HepG2 (cell line): Measurements from ENCODE around the gene PTPN22. TPM values are rescaled to one million over a fixed set of nuclear protein-coding genes. Genes with fewer than 3 reads are reported as not detected.

Experiments
- ATAC-seq: fragments of 200-7000 bp; cut with Tn5 transposase; 3 replicates; pipeline ENCODE4 v1.9.1; 2020; ENCODE audit warnings: mild to moderate bottlenecking, moderate library complexity
- Bru-seq: library from RNA; stranded (reverse); fragments of 400-500 nt; gene quantifications from one replicate; lab custom pipeline; 2021; lab: Mats Ljungman, UMichigan
- BruChase-seq, 2 experiments: library from RNA; stranded (reverse); fragments of 400-500 nt; gene quantifications; one replicate each; lab custom pipeline; 2021; lab: Mats Ljungman, UMichigan
- BruUV-seq: library from RNA; stranded (reverse); fragments of 400-500 nt; replicated peaks from 2 replicates; lab custom pipeline; 2021; lab: Mats Ljungman, UMichigan
- CTCF ChIA-PET: fragments of 300-600 bp; formaldehyde crosslinking; extraction: SDS; loops from one replicate; lab custom pipeline; 2021; ENCODE audit warnings: low total read pairs, inconsistent platforms, low intra/inter-chr PET ratio; lab: Yijun Ruan, JAX
- POLR2A ChIA-PET: fragments of 350-600 bp; sonication (Branson Sonifier 250); formaldehyde crosslinking; loops from one replicate; lab custom pipeline; 2020; ENCODE audit warnings: antibody characterized with exemption, inconsistent platforms; lab: Yijun Ruan, JAX
- DNase-seq: peaks from one replicate; pipeline ENCODE4 v3.0.0-alpha.2; 2015; ENCODE audit warnings: low spot score
- FAIRE-seq: peaks from 3 replicates; lab custom pipeline; 2011; peaks lifted over from hg19 to GRCh38; lab: Jason Lieb, UNC
- H2AFZ ChIP-seq: one replicate; pipeline ENCODE4 v1.6.1; 2011; ENCODE audit warnings: low read length, inconsistent platforms
- H3K27ac ChIP-seq: fragments of 300-600 bp; 3 replicates; pipeline ENCODE4 v1.8.0; 2011; ENCODE audit warnings: mixed run types, mild to moderate bottlenecking, mixed read lengths, low read length, inconsistent platforms; ENCODE audit not compliant: insufficient read depth; ENCODE audit errors: extremely low read length
- H3K27me3 ChIP-seq, 2 experiments: fragments of 200-600 bp in 1 of 2; 2 replicates in 1 of 2; 3 replicates in 1 of 2; pipeline versions ENCODE4 v1.6.0 to v1.8.0; 2011; ENCODE audit warnings: low read length in 2 of 2, mild to moderate bottlenecking in 2 of 2, moderate library complexity in 2 of 2, inconsistent platforms in 1 of 2; ENCODE audit not compliant: insufficient read depth in 2 of 2, control insufficient read depth in 1 of 2
- H3K36me3 ChIP-seq, 2 experiments: fragments of 200-600 bp in 1 of 2; replicated peaks in 1 of 2; 2 replicates in 1 of 2; 3 replicates in 1 of 2; pipeline versions ENCODE4 v1.5.1 to v1.8.0; 2011; ENCODE audit warnings: low read length in 2 of 2, inconsistent platforms in 1 of 2; ENCODE audit not compliant: insufficient read depth in 2 of 2, control insufficient read depth in 1 of 2
- H3K4me1 ChIP-seq: 2 replicates; pipeline ENCODE4 v1.5.1; 2012; ENCODE audit warnings: low read length, inconsistent platforms; ENCODE audit not compliant: insufficient read depth
- H3K4me2 ChIP-seq: 2 replicates; pipeline ENCODE4 v1.6.0; 2011; ENCODE audit warnings: low read depth, low read length, inconsistent platforms
- H3K4me3 ChIP-seq, 3 experiments: fragments of 200-600 bp in 1 of 3; sonication (generic), shearing (Covaris generic) in 1 of 3; replicated peaks in 1 of 3; 2 replicates each; pipeline ENCODE4 v1.5.1; 2011 to 2016; ENCODE audit warnings: low read length in 3 of 3, inconsistent platforms in 2 of 3, low read depth in 2 of 3, mild to moderate bottlenecking in 2 of 3, control low read depth in 1 of 3, mixed read lengths in 1 of 3; ENCODE audit not compliant: insufficient read depth in 1 of 3
- H3K79me2 ChIP-seq: one replicate; pipeline ENCODE4 v1.6.1; 2011; ENCODE audit warnings: low read length, inconsistent platforms; ENCODE audit not compliant: insufficient read depth
- H3K9ac ChIP-seq: 2 replicates; pipeline ENCODE4 v1.6.0; 2011; ENCODE audit warnings: mild to moderate bottlenecking, low read depth, low read length, inconsistent platforms; ENCODE audit not compliant: insufficient read depth
- H3K9me3 ChIP-seq: 2 replicates; pipeline ENCODE4 v1.5.1; 2012; ENCODE audit warnings: mild to moderate bottlenecking, low read length
- H4K20me1 ChIP-seq: 2 replicates; pipeline ENCODE4 v1.6.0; 2011; ENCODE audit warnings: inconsistent platforms, mild to moderate bottlenecking, low read length, moderate library complexity; ENCODE audit not compliant: insufficient read depth
- CHCHD3 ChIP-seq: sonication (generic); formaldehyde crosslinking; IDR thresholded peaks from 2 replicates; pipeline ENCODE4 v1.8.0; 2022; ENCODE audit warnings: mild to moderate bottlenecking, missing genetic modification reagents, moderate library complexity
- GABPA ChIP-seq, 2 experiments: IDR thresholded peaks; 2 replicates each; pipeline ENCODE4 v1.6.1; 2011 to 2016; ENCODE audit warnings: low read depth in 2 of 2, low read length in 1 of 2, missing biosample characterization in 1 of 2, missing genetic modification characterization in 1 of 2
- HHEX ChIP-seq: IDR thresholded peaks from 2 replicates; pipeline ENCODE4 v1.6.1; 2016; ENCODE audit warnings: control low read depth
- HNF4G ChIP-seq, 2 experiments: sonication (generic) in 1 of 2; formaldehyde crosslinking in 1 of 2; IDR thresholded peaks; 2 replicates each; pipeline versions ENCODE4 v1.4.0 to v1.6.1; 2011 to 2020; ENCODE audit warnings: borderline replicate concordance in 2 of 2, low read depth in 2 of 2, mild to moderate bottlenecking in 2 of 2, low read length in 1 of 2, missing genetic modification reagents in 1 of 2, moderate library complexity in 1 of 2
- HNRNPLL ChIP-seq: fragments of 200-400 bp; formaldehyde crosslinking; IDR thresholded peaks from 2 replicates; pipeline ENCODE4 v1.6.1; 2017; ENCODE audit warnings: mild to moderate bottlenecking, low read depth, low read length; ENCODE audit not compliant: poor library complexity, severe bottlenecking
- KMT2A ChIP-seq: sonication (generic); formaldehyde crosslinking; IDR thresholded peaks from 2 replicates; pipeline ENCODE4 v1.4.0; 2020; ENCODE audit warnings: missing genetic modification reagents
- MBD4 ChIP-seq: IDR thresholded peaks from 2 replicates; pipeline ENCODE4 v1.6.1; 2012; ENCODE audit warnings: low read length, inconsistent platforms, borderline replicate concordance
- MEIS2 ChIP-seq: sonication (generic); formaldehyde crosslinking; IDR thresholded peaks from 2 replicates; pipeline ENCODE4 v1.9.0; 2021; ENCODE audit warnings: mild to moderate bottlenecking, missing genetic modification reagents
- MTF2 ChIP-seq: sonication (generic); formaldehyde crosslinking; IDR thresholded peaks from 2 replicates; pipeline ENCODE4 v1.5.0; 2020; ENCODE audit warnings: missing genetic modification reagents, borderline replicate concordance
- NFKBIZ ChIP-seq: IDR thresholded peaks from 2 replicates; pipeline ENCODE4 v1.6.1; 2018; ENCODE audit warnings: missing genetic modification reagents, missing compliant biosample characterization
- SRY ChIP-seq: sonication (generic); formaldehyde crosslinking; IDR thresholded peaks from 2 replicates; pipeline ENCODE4 v1.8.0; 2022; ENCODE audit warnings: mild to moderate bottlenecking, missing genetic modification reagents
- ZNF331 ChIP-seq: sonication (generic); formaldehyde crosslinking; IDR thresholded peaks from 2 replicates; pipeline ENCODE4 v1.4.0; 2020; ENCODE audit warnings: missing genetic modification reagents
- ZNF501 ChIP-seq: sonication (generic); formaldehyde crosslinking; IDR thresholded peaks from 2 replicates; pipeline ENCODE4 v1.5.1; 2020; ENCODE audit warnings: mild to moderate bottlenecking, moderate library complexity, missing genetic modification reagents
- ZNF841 ChIP-seq: sonication (generic); formaldehyde crosslinking; IDR thresholded peaks from 2 replicates; pipeline ENCODE4 v1.8.1; 2023; ENCODE audit warnings: missing genetic modification reagents, borderline replicate concordance
- ZSCAN31 ChIP-seq: sonication (generic); formaldehyde crosslinking; IDR thresholded peaks from 2 replicates; pipeline ENCODE4 v1.5.0; 2020; ENCODE audit warnings: low read depth, mild to moderate bottlenecking, missing genetic modification reagents
- WGBS: methylation state at CpG from one replicate; pipeline ENCODE4 v1.1.6; 2017; ENCODE audit warnings: low lambda C conversion rate; 5-methylcytosine and 5-hydroxymethylcytosine counted together
- in situ Hi-C: cut with HindIII; loops from 2 replicates; pipeline ENCODE4 v1.10.0; 2017; ENCODE audit warnings: low pct_unique_long_range_greater_than_20kb; ENCODE audit not compliant: extremely low pct_ligation_motif_present
- intact Hi-C: fragments of 100-400 bp; cut with micrococcal nuclease; formaldehyde crosslinking; loops from one replicate; pipeline ENCODE4 v1.10.0; 2022; ENCODE audit not compliant: unreplicated experiment
- long read RNA-seq, 2 experiments: library from RNA in 1 of 2; library from polyadenylated mRNA in 1 of 2; stranded (forward) in 1 of 2; unstranded in 1 of 2; transcript quantifications; one replicate each; pipeline ENCODE4 v2.0.0, GENCODE V29; 2019 to 2022
- polyA minus RNA-seq, 3 experiments: library from RNA; depleted of rRNA, polyadenylated mRNA; stranded (reverse); fragments of >200 nt; gene quantifications; 2 replicates each; pipeline ENCODE4 v1.2.3, GENCODE V29; 2011; ENCODE audit warnings: low replicate concordance in 1 of 3
- polyA plus RNA-seq, 8 experiments: library from polyadenylated mRNA; depleted of rRNA in 3 of 8; stranded (reverse) in 7 of 8; unstranded in 1 of 8; fragments of >200 nt; fragmentation: Illumina TruSeq in 4 of 8; extraction: Trizol in 4 of 8; gene quantifications; 2 replicates each; pipeline versions ENCODE4 v1.2.1 to v1.2.3, GENCODE V29; 2011 to 2016; ENCODE audit warnings: low read depth in 4 of 8, missing spikeins in 1 of 8, mixed read lengths in 1 of 8; ENCODE audit not compliant: insufficient read depth in 1 of 8
- total RNA-seq, 5 experiments: library from RNA; depleted of rRNA; stranded (reverse); fragments of >200 nt; fragmentation: Illumina TruSeq; extraction: Trizol; gene quantifications; 2 replicates each; pipeline ENCODE4 v1.2.3, GENCODE V29; 2016; ENCODE audit warnings: low read depth in 1 of 5
- TF ChIP-seq, protein P1 (sequence below): IDR thresholded peaks from 2 replicates; pipeline ENCODE4 v1.6.1; 2018; ENCODE audit warnings: missing genetic modification reagents

The PTPN22 gene
- not detected in 2 replicates for total RNA-seq (2016; rRNA removed; fragmentation: Illumina TruSeq; extraction: Trizol)
- not detected in 2 replicates for total RNA-seq (2016; cell fraction: cytosol; rRNA removed; fragmentation: Illumina TruSeq; extraction: Trizol; ENCODE audit: low read depth)
- not detected in 2 replicates for total RNA-seq (2016; cell fraction: insoluble cytoplasmic fraction; rRNA removed; fragmentation: Illumina TruSeq; extraction: Trizol)
- total RNA-seq (2016; cell fraction: membrane; rRNA removed; fragmentation: Illumina TruSeq; extraction: Trizol): 0.06 TPM in 1 of 2 replicates, not detected in the other
- not detected in 2 replicates for total RNA-seq (2016; cell fraction: nucleus; rRNA removed; fragmentation: Illumina TruSeq; extraction: Trizol)
- not detected in 2 replicates for polyA plus RNA-seq (2011; rRNA removed)
- polyA plus RNA-seq (2011; cell fraction: cytosol; rRNA removed): not detected in 2 replicates
- polyA plus RNA-seq (2011; cell fraction: nucleus; rRNA removed): not detected in 2 replicates
- not detected in 2 replicates for polyA plus RNA-seq (2012)
- polyA plus RNA-seq (2016; cell fraction: cytosol; fragmentation: Illumina TruSeq; extraction: Trizol; ENCODE audit: low read depth): not detected in 2 replicates
- not detected in 2 replicates for polyA plus RNA-seq (2016; cell fraction: insoluble cytoplasmic fraction; fragmentation: Illumina TruSeq; extraction: Trizol; ENCODE audit: low read depth)
- not detected in 2 replicates for polyA plus RNA-seq (2016; cell fraction: membrane; fragmentation: Illumina TruSeq; extraction: Trizol; ENCODE audit: low read depth)
- polyA plus RNA-seq (2016; cell fraction: nucleus; fragmentation: Illumina TruSeq; extraction: Trizol; ENCODE audit: insufficient read depth, low read depth): not detected in 2 replicates
- not detected in 2 replicates for polyA minus RNA-seq (2011; rRNA and poly(A)+ RNA removed; ENCODE audit: low replicate concordance)
- polyA minus RNA-seq (2011; cell fraction: cytosol; rRNA and poly(A)+ RNA removed): not detected in 2 replicates
- not detected in 2 replicates for polyA minus RNA-seq (2011; cell fraction: nucleus; rRNA and poly(A)+ RNA removed)
- percentile 10 among the genes with signal in this experiment for Bru-seq, nascent RNA
- BruChase-seq, experiment 1, labeled RNA remaining after a 6-hour chase: percentile 7 among the genes with signal in this experiment
- BruChase-seq, experiment 2, labeled RNA remaining after a 2-hour chase: percentile 12 among the genes with signal in this experiment
- long read RNA-seq, experiment 1: 0 reads
- long read RNA-seq, experiment 2: 0 reads

DNA sequence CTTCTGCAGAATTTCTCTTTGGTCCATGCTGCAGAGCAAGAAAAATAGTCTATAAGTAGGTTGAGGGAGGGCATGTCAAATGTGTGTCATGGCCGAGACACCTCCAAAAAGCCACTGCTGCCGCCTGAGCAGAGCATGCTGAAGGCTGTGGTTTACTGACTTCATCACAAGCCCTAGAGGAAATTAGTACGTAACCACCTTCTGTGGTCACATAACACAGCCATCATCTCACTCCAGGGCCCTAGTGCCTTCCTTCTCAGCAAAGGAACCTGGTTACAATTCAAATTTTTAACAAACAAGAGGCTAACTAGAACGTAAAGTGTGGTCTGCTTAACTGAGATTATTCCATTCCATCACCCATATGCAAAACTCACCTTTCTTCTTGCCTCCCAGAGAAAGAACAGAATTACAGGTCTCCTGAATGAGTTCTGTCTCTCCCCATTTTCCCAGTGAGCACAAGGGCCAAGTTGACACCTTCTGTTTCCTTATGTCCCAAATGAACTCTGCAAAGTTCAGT is at the start of gene PTPN22:
Gene PTPN22 (minus strand): TSS at position 116 of the 517 bp plus-strand sequence.
- WGBS: 62% methylated on average over 3 of the region's 4 CpGs
- CTCF ChIA-PET: no interaction called here
- no peak for DNase-seq
- intact Hi-C loops (loop anchor here (5.0 kb wide), 1 partner anchor 34 kb away; no protein-coding TSS in a partner anchor), in situ Hi-C loops (no loop called here)
- Histone ChIP-seq H3K27me3 (peaks cover 0 to 2% of the 10 kb centered on the region in 2 experiments; a peak in 1 of 5 replicates), H3K9ac (no peak within 1 kb of the TSS), H2AFZ (no peak within 1 kb of the TSS), H3K4me2 (no peak within 1 kb of the TSS), H3K27ac (no peak within 1 kb of the TSS), H3K36me3 (no peaks in the 10 kb centered on the region), H3K4me3 (no peak within 1 kb of the TSS), H4K20me1 (no peaks in the 10 kb centered on the region), H3K9me3 (no peaks in the 10 kb centered on the region), H3K79me2 (no peaks in the 10 kb centered on the region), H3K4me1 (no peaks in the 10 kb centered on the region)
- FAIRE-seq: no peak
- no peak for TF ChIP-seq ZSCAN31 (CRISPR knock-in tag)
- no peak for TF ChIP-seq MTF2 (CRISPR knock-in tag)
- no peak for TF ChIP-seq KMT2A (CRISPR knock-in tag)
- no peak for TF ChIP-seq HNRNPLL
- no peak for TF ChIP-seq ZNF841 (CRISPR knock-in tag)
- no peak for TF ChIP-seq ZNF501 (CRISPR knock-in tag)
- TF ChIP-seq GABPA (IDR thresholded peaks at IDR 0.05; ENCODE audit: low read depth, low read length): no peak
- no peak for TF ChIP-seq GABPA (CRISPR knock-in tag; IDR thresholded peaks at IDR 0.05; ENCODE audit: low read depth)
- no peak for TF ChIP-seq HNF4G (IDR thresholded peaks at IDR 0.05; ENCODE audit: borderline replicate concordance, low read depth, low read length)
- no peak for TF ChIP-seq HNF4G (CRISPR knock-in tag; IDR thresholded peaks at IDR 0.05; ENCODE audit: borderline replicate concordance, low read depth)
- no peak for TF ChIP-seq MEIS2 (CRISPR knock-in tag)
- no peak for TF ChIP-seq NFKBIZ (CRISPR knock-in tag)
- TF ChIP-seq, protein P1, sequence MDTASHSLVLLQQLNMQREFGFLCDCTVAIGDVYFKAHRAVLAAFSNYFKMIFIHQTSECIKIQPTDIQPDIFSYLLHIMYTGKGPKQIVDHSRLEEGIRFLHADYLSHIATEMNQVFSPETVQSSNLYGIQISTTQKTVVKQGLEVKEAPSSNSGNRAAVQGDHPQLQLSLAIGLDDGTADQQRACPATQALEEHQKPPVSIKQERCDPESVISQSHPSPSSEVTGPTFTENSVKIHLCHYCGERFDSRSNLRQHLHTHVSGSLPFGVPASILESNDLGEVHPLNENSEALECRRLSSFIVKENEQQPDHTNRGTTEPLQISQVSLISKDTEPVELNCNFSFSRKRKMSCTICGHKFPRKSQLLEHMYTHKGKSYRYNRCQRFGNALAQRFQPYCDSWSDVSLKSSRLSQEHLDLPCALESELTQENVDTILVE (CRISPR knock-in tag): no peak
- TF ChIP-seq CHCHD3 (CRISPR knock-in tag): no peak
- no peak for TF ChIP-seq MBD4
- no peak for TF ChIP-seq SRY (CRISPR knock-in tag)
- no peak for TF ChIP-seq ZNF331 (CRISPR knock-in tag)
- TF ChIP-seq HHEX (CRISPR knock-in tag): no peak
- no peak for ATAC-seq
- no TSS peak for BruUV-seq
- POLR2A ChIA-PET: no interaction called here
